ENCODE measurements around the gene FCAMR.

FCAMR gene

GRCh38 chr1:206911064-206911663 is 59.1 kb downstream of the FCAMR start:
- Mint-ChIP-seq H3K27me3 (no peaks in the 10 kb centered on the region), H3K36me3 (peaks cover 61% of the 10 kb centered on the region), H3K4me1 (peaks cover 72% of the 10 kb centered on the region), H3K4me3 (peak overlapping the region; percentile 69), H3K9me3 (no peaks in the 10 kb centered on the region), H3K27ac (peak overlapping the region; percentile 81)
- DNase-seq (ENCODE audit: low spot score in 2 of 2) = peak in 1 of 2 donors; percentile 59
- peak; percentile 58 for ATAC-seq (ENCODE audit: low read depth)

GRCh38 chr1:206909883-206910318 is 60.4 kb downstream of the FCAMR start:
- H3K4me1 Mint-ChIP-seq = peaks cover 71% of the 10 kb centered on the region
- DNase-seq (ENCODE audit: low spot score in 2 of 2) = no peak
- H3K27ac Mint-ChIP-seq = peak overlapping the region; percentile 81
- no peak for ATAC-seq (ENCODE audit: low read depth)
- H3K27me3 Mint-ChIP-seq = no peaks in the 10 kb centered on the region
- peaks cover 58% of the 10 kb centered on the region for H3K36me3 Mint-ChIP-seq
- no peaks in the 10 kb centered on the region for H3K9me3 Mint-ChIP-seq
- peak overlapping the region; percentile 54 for H3K4me3 Mint-ChIP-seq

GRCh38 chr1:206909161-206909882 is 60.9 kb downstream of the FCAMR start:
- Mint-ChIP-seq H3K36me3 (peaks cover 59% of the 10 kb centered on the region), H3K9me3 (no peaks in the 10 kb centered on the region), H3K4me3 (peak overlapping the region; percentile 37), H3K27me3 (no peaks in the 10 kb centered on the region), H3K27ac (peak overlapping the region; percentile 81), H3K4me1 (peaks cover 70% of the 10 kb centered on the region)
- DNase-seq (ENCODE audit: low spot score in 2 of 2) (peak in 1 of 2 donors; percentile 37), ATAC-seq (ENCODE audit: low read depth) (peak; percentile 18)

DNA sequence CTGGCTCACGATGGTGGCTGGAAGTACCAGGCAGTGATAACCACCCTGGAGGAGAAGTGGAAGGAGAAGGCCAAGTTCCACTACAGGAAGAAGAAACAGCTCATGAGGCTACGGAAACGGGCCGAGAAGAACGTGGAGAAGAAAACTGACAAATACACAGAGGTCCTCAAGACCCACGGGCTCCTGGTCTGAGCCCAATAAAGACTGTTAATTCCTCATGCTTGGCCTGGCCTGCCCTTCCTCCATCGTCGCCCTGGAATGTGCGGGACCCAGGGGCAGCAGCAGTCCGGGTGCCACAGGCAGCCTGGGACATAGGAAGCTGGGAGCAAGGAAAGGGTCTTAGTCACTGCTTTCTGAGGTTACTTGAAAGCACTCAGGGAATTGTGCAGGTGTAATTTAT is 62.2 kb downstream of the FCAMR start:
- ATAC-seq (ENCODE audit: low read depth) (no peak), DNase-seq (ENCODE audit: low spot score in 2 of 2) (no peak)
- Mint-ChIP-seq H3K4me3 (peak overlapping the region; percentile 54), H3K27ac (peak overlapping the region; percentile 25), H3K4me1 (peaks cover 63% of the 10 kb centered on the region), H3K27me3 (no peaks in the 10 kb centered on the region), H3K9me3 (no peaks in the 10 kb centered on the region), H3K36me3 (peaks cover 62% of the 10 kb centered on the region)
